Measurements from ENCODE around the gene PADI4.

PADI4 gene

GRCh38 chr1:17350928-17351446 is 43.0 kb downstream of the PADI4 start:
- no peak for DNase-seq

- DNase-seq = no peak
These were observed 43.8 kb downstream of the PADI4 start for GRCh38 chr1:17351598-17352324.

DNA sequence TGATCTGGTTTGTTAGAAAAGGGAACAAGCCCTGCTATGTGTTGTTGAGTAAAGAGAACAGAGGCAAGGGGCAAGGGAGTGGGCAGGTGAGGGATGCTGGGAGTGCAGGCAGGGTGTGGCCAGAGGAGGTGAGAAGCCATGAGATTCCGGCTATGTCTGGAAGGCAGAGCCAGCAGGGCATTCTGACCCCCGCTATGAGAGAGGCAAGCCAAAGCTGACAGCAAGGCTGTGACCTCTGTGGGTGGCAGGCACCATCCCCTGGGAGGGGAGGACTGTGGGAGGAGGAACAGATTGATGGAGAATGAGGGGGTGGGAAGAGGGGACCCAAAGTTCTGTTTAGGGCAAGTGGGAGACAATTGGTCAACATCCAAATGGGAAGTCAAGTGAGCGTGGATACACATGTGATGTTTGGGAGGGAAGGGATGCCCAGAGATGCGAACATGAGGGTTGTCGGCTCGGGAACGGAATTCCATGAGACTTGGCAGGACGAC is 44.5 kb downstream of the PADI4 start:
- DNase-seq = no peak

DNA sequence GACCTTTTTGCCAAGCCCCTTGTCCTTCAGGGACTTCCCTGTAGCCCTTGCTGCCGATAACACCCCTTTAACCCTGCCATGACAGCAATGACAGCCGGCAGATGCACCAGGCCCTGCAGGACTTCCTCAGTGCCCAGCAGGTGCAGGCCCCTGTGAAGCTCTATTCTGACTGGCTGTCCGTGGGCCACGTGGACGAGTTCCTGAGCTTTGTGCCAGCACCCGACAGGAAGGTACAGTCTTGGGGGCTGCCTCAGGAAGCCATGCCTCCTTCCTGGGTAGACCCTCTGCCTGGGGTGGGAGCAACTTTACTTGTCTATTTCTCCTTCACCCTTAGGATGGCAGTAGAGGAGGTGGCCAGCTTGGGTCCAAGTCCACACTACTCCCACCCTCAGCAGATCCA is 47.9 kb downstream of the PADI4 start:
- peak in 1 of 2 experiments; percentile 2 for DNase-seq

- peak in 1 of 2 experiments; percentile 5 for DNase-seq
These were observed 48.5 kb downstream of the PADI4 start for GRCh38 chr1:17356387-17357026.

DNA sequence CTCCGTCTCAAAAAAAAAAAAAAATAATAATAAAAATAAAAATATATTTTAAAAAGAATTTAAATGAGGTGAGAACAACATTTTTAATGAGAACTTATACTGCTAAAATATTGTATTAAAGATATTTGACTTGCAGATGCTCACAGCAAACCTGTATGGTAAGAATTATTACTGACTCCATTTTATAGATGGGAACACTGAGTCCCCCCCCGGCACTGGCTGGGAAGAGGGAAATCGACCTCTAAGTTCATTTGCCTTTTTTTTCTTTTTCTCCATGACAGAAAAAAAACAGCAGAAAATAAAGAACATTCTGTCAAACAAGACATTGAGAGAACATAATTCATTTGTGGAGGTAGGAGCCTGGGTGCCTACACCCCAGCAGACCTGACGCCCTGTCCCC is 50.6 kb downstream of the PADI4 start:
- no peak for DNase-seq

DNA sequence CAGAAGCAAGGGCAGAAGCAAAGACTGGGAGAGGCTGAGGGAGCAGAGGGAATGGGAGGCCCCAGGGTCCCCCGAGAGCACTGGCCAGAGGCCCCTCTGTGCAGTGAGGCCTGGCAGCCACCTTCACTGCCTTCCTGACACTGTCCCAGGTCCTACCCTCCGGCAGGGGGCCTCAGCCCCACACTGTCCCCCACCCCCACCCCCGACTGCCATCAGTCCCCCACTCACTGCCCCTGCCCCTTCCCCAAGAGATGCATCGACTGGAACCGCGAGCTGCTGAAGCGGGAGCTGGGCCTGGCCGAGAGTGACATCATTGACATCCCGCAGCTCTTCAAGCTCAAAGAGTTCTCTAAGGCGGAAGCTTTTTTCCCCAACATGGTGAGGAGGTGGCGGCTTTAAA is 51.0 kb downstream of the PADI4 start:
- DNase-seq = no peak

- DNase-seq = no peak
These were observed 51.8 kb downstream of the PADI4 start for GRCh38 chr1:17359808-17360207.

DNA sequence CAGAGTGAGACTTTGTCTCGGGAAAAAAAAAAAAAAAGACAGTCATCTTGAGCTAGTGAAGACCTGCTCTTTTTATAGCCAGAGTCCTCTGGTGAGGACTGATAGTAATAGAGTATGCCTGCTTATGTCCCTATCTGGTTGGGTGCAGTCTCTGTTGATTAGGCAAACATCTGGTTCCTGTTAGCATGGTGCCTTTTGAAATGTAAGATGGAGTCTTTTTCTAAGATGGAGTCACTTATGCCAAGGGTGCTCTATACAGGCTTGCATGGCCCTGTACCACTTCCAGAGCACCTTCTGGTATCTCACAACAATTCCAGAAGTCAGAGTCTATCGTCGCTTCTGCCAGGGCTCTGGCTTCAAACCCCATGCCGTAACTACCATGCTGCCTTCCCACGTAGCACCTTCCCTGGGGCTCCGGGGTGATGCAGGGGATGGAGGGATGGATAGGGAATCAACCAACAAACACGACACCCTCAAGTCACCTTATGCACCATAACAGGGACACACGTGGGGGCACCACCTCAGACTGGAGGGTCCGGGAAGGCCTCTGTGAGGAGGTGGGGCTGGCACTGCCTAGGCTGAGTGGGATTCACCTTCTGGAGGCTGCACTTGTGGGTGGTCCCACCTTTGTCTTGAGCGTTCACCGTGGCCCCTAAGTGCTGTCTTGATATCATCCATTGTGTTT is 52.4 kb downstream of the PADI4 start:
- no peak for DNase-seq

- DNase-seq = no peak
These were observed 53.7 kb downstream of the PADI4 start for GRCh38 chr1:17361687-17362086.

- DNase-seq = no peak
These were observed 55.4 kb downstream of the PADI4 start for GRCh38 chr1:17363351-17363750.

DNA sequence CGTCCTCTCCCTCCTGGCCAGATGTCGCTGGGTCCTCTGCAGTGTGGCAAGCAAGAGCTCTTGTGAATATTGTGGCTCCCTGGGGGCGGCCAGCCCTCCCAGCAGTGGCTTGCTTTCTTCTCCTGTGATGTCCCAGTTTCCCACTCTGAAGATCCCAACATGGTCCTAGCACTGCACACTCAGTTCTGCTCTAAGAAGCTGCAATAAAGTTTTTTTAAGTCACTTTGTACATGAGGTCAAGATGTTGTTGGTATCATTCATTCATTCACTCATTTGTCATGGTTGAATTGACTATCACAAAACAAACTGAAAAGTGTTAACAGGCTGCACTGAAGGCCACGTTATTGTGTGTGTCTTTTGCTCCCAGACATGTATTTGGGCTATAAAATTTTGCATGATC is 55.8 kb downstream of the PADI4 start:
- DNase-seq = no peak

DNA sequence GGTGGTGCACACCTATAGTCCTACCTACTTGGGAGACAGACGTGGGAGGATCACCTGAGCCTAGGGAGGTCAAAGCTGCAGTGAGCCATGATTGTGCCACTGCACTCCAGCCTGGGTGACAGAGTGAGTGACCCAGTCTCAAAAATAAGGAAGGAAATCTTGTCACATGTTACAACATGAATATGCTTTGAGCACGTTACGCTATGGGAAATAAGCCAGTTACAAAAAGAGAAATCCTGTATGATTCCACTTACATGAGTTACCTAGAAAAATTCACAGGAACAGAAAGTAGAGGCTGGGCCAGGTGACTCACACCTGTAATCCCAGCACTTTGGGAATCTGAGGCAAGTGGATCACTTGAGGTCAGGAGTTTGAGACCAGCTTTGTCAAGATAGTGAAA is 57.3 kb downstream of the PADI4 start:
- no peak for DNase-seq

DNA sequence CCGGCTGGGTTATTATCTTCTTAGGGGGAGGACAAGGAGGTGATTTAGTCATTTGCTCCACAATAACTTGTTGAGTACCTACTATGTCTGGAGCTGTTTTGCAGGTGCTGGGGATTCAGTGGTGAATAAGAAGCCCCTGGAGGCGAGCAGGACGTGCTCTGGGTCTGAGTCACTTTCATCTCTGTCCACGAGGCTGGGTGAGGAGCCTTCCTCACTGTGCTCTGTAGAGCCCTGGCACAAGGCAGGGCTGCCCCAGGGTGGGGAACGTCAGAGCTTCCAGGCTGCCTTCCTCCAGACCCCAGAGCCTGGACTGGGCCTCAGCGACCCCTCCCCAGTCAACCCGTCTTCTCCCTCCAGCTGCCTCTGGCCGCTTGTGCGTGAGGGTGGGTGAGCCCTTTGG is 61.5 kb downstream of the PADI4 start:
- DNase-seq = no peak

- DNase-seq = no peak
These were observed 62.6 kb downstream of the PADI4 start for GRCh38 chr1:17370618-17371017.

- no peak for DNase-seq
These were observed 63.9 kb downstream of the PADI4 start, which contains the start of gene PADI6 for GRCh38 chr1:17371896-17372295. Gene PADI6 (plus strand): TSS chr1:17372196. CDS start chr1:17372246, 50 bp downstream.

DNA sequence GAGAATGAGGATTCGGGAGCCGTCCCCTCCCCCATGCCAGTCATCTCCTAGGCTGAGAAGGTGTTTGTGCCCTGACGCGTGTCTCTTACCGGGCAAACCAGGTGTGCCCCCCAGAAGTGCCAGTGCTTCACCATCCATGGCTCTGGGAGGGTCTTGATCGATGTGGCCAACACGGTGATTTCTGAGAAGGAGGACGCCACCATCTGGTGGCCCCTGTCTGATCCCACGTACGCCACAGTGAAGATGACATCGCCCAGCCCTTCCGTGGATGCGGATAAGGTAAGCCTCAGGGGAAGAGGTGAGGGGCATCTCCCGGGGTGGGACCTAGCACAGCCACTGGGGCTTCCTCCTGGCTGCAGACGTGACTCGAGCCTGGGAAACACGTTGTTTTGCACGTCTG is 65.0 kb downstream of the PADI4 start:
- no peak for DNase-seq

DNA sequence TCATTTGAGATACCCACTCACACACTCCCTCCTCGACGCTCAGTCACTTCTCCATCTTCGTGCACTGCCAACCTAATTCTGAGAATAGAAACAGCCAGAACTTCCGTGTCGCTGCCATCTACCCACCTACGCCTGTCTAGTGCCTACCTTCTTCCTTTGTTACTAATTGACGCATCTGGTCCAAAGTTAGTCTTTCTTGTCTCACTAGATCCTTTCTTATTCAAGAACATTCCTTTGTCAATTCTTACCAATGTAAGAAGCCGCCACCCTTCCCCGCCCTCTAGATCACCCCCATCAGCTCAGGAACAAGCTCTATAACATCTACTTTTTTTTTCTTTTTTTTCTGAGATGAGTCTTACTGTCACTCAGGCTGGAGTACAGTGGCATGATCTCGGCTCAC is 67.7 kb downstream of the PADI4 start:
- no peak for DNase-seq

DNA sequence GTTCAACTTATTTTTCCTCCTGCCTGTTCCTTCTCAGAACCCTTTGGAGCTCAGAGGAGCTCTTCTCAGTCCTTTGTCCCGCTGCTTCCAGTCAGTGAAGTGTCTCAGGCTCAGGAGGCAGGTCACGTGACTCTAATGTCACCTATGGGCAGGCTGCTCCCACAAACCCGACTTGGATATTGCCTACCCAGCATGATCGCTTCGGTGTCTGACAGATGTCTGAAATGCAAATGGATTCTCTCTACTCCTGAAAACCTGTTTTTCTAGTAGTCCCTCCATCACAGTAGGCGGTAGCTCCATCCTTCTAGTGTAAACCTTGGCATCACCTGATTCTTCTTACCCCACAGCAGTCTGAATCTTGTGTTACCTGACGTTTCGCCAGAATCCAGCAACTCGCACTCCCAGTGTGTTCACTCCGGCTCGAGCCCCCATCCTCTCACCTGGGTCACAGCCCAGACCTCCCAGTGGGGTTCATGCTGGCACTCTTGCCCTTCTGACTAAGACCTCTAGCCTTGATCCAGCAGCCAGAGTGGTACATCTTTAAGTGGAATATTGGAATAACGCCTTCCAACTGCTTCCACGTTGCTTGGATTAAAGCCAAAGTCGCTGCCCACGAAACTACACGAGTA is 69.4 kb downstream of the PADI4 start:
- DNase-seq = no peak

DNA sequence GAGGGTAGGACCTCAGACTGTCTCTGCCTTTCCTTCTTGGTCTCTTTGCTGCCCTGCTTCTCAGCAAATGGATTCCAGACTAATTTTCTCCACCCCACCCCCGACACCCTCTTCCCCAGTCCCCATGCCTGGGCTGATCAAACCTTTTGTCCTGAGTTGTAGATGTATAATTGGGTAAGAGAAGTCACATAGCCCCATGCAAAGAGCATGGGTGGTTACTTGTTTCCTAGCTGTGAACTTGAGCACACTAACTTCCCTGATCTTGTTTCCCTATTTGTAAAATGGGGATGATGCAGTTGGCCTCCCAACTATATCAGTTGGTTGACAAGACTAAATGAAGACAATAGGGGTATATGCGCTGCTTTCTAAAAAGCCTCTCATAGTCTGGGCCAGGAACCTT is 73.2 kb downstream of the PADI4 start:
- DNase-seq = no peak

- DNase-seq = no peak
These were observed 84.3 kb downstream of the PADI4 start for GRCh38 chr1:17392199-17392740.

DNA sequence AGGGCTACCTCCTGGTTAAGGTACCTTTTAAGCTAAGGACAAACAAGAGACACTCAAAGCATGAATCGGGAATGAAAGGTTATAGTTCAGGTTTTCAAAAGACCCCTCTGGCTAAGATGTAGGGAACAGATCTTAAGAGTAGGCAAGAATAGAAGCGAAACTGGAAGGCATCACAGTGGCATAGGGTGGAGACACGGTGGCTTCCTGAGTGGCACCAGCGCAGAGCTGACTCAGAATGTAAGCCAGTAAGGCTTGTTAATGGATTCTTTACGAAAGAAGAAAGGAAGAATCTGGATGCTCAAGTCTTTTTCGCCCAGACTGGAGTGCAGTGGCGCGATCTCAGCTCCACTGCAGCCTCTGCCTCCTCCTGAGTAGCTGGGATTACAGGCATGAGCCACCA is 85.2 kb downstream of the PADI4 start:
- DNase-seq = no peak

Data from stimulated activated CD4-positive, alpha-beta T cell treated with anti-CD3 and anti-CD28 coated beads, Interleukin-4, amount 100 ng/mL, for 4 hours (primary cell).